Measurements from ENCODE around the gene SLX4IP. TPM values are rescaled to one million over a fixed set of nuclear protein-coding genes. Genes with fewer than 3 reads are reported as not detected.

The SLX4IP gene
- total RNA-seq, 1 donor from 2014 or later, result 5.3 TPM

DNA sequence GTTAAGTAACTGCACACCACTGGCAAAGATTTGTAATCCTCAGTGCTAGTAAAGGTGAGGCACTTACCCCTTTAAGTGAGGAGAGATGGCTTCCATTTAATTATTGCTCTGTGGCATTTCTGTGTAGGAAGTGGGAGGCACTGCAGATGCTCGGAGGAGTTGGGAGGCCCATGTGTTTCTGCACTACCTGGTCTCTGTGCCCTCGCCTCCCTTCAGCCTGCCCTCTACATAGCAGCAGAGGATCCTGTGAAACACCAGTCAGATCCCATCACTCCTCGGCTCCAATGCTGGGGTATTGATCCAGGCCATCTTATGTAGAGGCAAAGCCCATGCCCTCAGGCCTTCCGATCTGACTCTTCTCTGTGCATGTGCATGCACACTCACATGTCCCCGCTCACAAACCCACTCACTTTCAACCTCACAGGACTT lies 67.0 kb downstream of the SLX4IP start:
- Histone ChIP-seq H3K9me3 (ENCODE audit: insufficient read depth, low read depth, low read length) (no peaks in the 10 kb centered on the region), H3K9ac (ENCODE audit: low read length) (peak overlapping the region; percentile 66), H3K4me2 (ENCODE audit: low read length) (peak overlapping the region; percentile 82), H3K4me1 (ENCODE audit: insufficient read depth, low read length) (peaks cover 4% of the 10 kb centered on the region), H4K20me1 (ENCODE audit: insufficient read depth, low read length) (no peaks in the 10 kb centered on the region), H3K27ac (ENCODE audit: low read depth, low read length) (no peak overlapping the region), H3K4me3 (ENCODE audit: insufficient read depth, low read depth, low read length) (peak overlapping the region; percentile 45), H3K36me3 (ENCODE audit: insufficient read depth, low read length) (no peaks in the 10 kb centered on the region), H3K27me3 (ENCODE audit: insufficient read depth, low read length) (no peaks in the 10 kb centered on the region), H2AFZ (ENCODE audit: low read depth, low read length) (no peak overlapping the region), H3K79me2 (ENCODE audit: insufficient read depth, low read length) (peaks cover 3% of the 10 kb centered on the region)
- H3K4me1 Mint-ChIP-seq (ENCODE audit: low read depth, unreplicated experiment), result peaks cover 22% of the 10 kb centered on the region
- H3K27me3 Mint-ChIP-seq (ENCODE audit: low read depth, unreplicated experiment), result no peaks in the 10 kb centered on the region
- no peak for FAIRE-seq
- no peak for DNase-seq (ENCODE audit: low read depth)
- TF ChIP-seq EZH2 (IDR thresholded peaks at IDR 0.05; ENCODE audit: insufficient read depth, low read length) (no peak), CTCF (IDR thresholded peaks at IDR 0.05; ENCODE audit: insufficient read depth, low read depth, low read length) (no peak)
- no peaks in the 10 kb centered on the region for H3K9me3 Mint-ChIP-seq (ENCODE audit: unreplicated experiment)
- no peak overlapping the region for H3K4me3 Mint-ChIP-seq (ENCODE audit: unreplicated experiment)
- no peaks in the 10 kb centered on the region for H3K36me3 Mint-ChIP-seq (ENCODE audit: low read depth, unreplicated experiment)
- H3K27ac Mint-ChIP-seq (ENCODE audit: unreplicated experiment), result no peak overlapping the region

GRCh38 chr20:10504608-10504993 lies 69.5 kb downstream of the SLX4IP start:
- Mint-ChIP-seq H3K9me3 (ENCODE audit: unreplicated experiment) (no peaks in the 10 kb centered on the region), H3K4me1 (ENCODE audit: low read depth, unreplicated experiment) (peaks cover 30% of the 10 kb centered on the region), H3K36me3 (ENCODE audit: low read depth, unreplicated experiment) (no peaks in the 10 kb centered on the region), H3K4me3 (ENCODE audit: unreplicated experiment) (no peak overlapping the region), H3K27ac (ENCODE audit: unreplicated experiment) (no peak overlapping the region), H3K27me3 (ENCODE audit: low read depth, unreplicated experiment) (no peaks in the 10 kb centered on the region)
- H3K9me3 ChIP-seq (ENCODE audit: insufficient read depth, low read depth, low read length), result no peaks in the 10 kb centered on the region
- no peak overlapping the region for H3K4me3 ChIP-seq (ENCODE audit: insufficient read depth, low read depth, low read length)
- DNase-seq (ENCODE audit: low read depth) (no peak), FAIRE-seq (no peak)
- H3K36me3 ChIP-seq (ENCODE audit: insufficient read depth, low read length), result no peaks in the 10 kb centered on the region
- peaks cover 16% of the 10 kb centered on the region for H3K4me1 ChIP-seq (ENCODE audit: insufficient read depth, low read length)
- H4K20me1 ChIP-seq (ENCODE audit: insufficient read depth, low read length), result no peaks in the 10 kb centered on the region
- no peak overlapping the region for H3K9ac ChIP-seq (ENCODE audit: low read length)
- H3K27ac ChIP-seq (ENCODE audit: low read depth, low read length), result no peak overlapping the region
- no peak overlapping the region for H3K4me2 ChIP-seq (ENCODE audit: low read length)
- TF ChIP-seq EZH2 (IDR thresholded peaks at IDR 0.05; ENCODE audit: insufficient read depth, low read length) (no peak), CTCF (IDR thresholded peaks at IDR 0.05; ENCODE audit: insufficient read depth, low read depth, low read length) (no peak)
- H2AFZ ChIP-seq (ENCODE audit: low read depth, low read length), result no peak overlapping the region
- H3K79me2 ChIP-seq (ENCODE audit: insufficient read depth, low read length), result peaks cover 3% of the 10 kb centered on the region
- H3K27me3 ChIP-seq (ENCODE audit: insufficient read depth, low read length), result no peaks in the 10 kb centered on the region

GRCh38 chr20:10504994-10505730 lies 70.1 kb downstream of the SLX4IP start:
- FAIRE-seq (no peak), DNase-seq (ENCODE audit: low read depth) (no peak)
- Histone ChIP-seq H3K27me3 (ENCODE audit: insufficient read depth, low read length) (no peaks in the 10 kb centered on the region), H4K20me1 (ENCODE audit: insufficient read depth, low read length) (no peaks in the 10 kb centered on the region), H3K9ac (ENCODE audit: low read length) (no peak overlapping the region), H2AFZ (ENCODE audit: low read depth, low read length) (no peak overlapping the region), H3K4me2 (ENCODE audit: low read length) (no peak overlapping the region), H3K79me2 (ENCODE audit: insufficient read depth, low read length) (peaks cover 3% of the 10 kb centered on the region), H3K9me3 (ENCODE audit: insufficient read depth, low read depth, low read length) (no peaks in the 10 kb centered on the region), H3K36me3 (ENCODE audit: insufficient read depth, low read length) (no peaks in the 10 kb centered on the region), H3K4me3 (ENCODE audit: insufficient read depth, low read depth, low read length) (no peak overlapping the region), H3K27ac (ENCODE audit: low read depth, low read length) (no peak overlapping the region), H3K4me1 (ENCODE audit: insufficient read depth, low read length) (peaks cover 16% of the 10 kb centered on the region)
- Mint-ChIP-seq H3K9me3 (ENCODE audit: unreplicated experiment) (no peaks in the 10 kb centered on the region), H3K4me1 (ENCODE audit: low read depth, unreplicated experiment) (peaks cover 30% of the 10 kb centered on the region), H3K27ac (ENCODE audit: unreplicated experiment) (no peak overlapping the region), H3K27me3 (ENCODE audit: low read depth, unreplicated experiment) (no peaks in the 10 kb centered on the region), H3K4me3 (ENCODE audit: unreplicated experiment) (no peak overlapping the region), H3K36me3 (ENCODE audit: low read depth, unreplicated experiment) (no peaks in the 10 kb centered on the region)
- TF ChIP-seq CTCF (IDR thresholded peaks at IDR 0.05; ENCODE audit: insufficient read depth, low read depth, low read length), result no peak
- no peak for TF ChIP-seq EZH2 (IDR thresholded peaks at IDR 0.05; ENCODE audit: insufficient read depth, low read length)

Measured in astrocyte (in vitro differentiated cells and primary cell).